ENCODE results near the gene FZD7.

The FZD7 gene
- long read RNA-seq = 0 reads

GRCh38 chr2:202033317-202034248 lies at the start of gene FZD7:
Gene FZD7 (plus strand): TSS chr2:202033855. CDS start chr2:202034648, 793 bp downstream.
- peaks cover 8% of the 10 kb centered on the region for H3K27me3 ChIP-seq (ENCODE audit: insufficient read depth, poor library complexity, severe bottlenecking)
- TF ChIP-seq POLR2AphosphoS5 (IDR thresholded peaks at IDR 0.05; ENCODE audit: low read depth) (no peak; the same call in 1 of the 2 replicates), SPI1 (IDR thresholded peaks at IDR 0.05; ENCODE audit: borderline replicate concordance, low read depth) (0 out of 2 replicates have a peak, but pooled peaks have one; percentile 22)
- DNase-seq (ENCODE audit: low read depth in 1 of 2, low spot score in 1 of 2) = peak; percentile 55 to 86
- peak within 1 kb of the TSS; percentile 64 for H3K27ac ChIP-seq (replicated peaks)
- H3K4me3 ChIP-seq (replicated peaks; ENCODE audit: insufficient read depth, low read length) = peak within 1 kb of the TSS; percentile 80

DNA sequence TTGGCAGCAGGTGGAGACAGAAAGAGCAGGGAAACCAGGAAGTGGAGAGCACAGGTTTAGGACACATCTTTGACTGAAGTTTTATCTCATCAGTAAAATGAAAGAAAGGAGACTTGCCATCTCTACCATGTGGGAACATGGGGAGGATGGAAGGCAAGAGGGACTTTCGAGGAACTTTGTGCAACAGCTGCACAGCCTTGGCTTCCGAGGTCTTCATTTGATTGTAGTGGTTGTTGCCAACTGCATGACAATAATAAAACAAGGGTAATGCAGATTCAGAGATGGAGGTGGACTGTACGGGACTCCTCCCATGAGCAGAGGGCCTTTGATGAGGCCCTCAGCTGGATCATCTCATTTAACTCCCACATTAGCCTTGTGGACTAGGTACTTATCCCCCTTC lies 49.3 kb upstream of the FZD7 start:
- Histone ChIP-seq H3K27ac (replicated peaks) (no peak overlapping the region), H3K4me3 (replicated peaks; ENCODE audit: insufficient read depth, low read length) (no peak overlapping the region), H3K27me3 (ENCODE audit: insufficient read depth, poor library complexity, severe bottlenecking) (no peaks in the 10 kb centered on the region)
- DNase-seq (ENCODE audit: low read depth in 1 of 2, low spot score in 1 of 2) = no peak
- TF ChIP-seq REST (IDR thresholded peaks at IDR 0.05; ENCODE audit: insufficient replicate concordance, low read depth) (no peak), POLR2AphosphoS5 (IDR thresholded peaks at IDR 0.05; ENCODE audit: low read depth) (no peak), SPI1 (IDR thresholded peaks at IDR 0.05; ENCODE audit: borderline replicate concordance, low read depth) (no peak), CTCF (IDR thresholded peaks at IDR 0.05; ENCODE audit: insufficient read depth, low read length) (no peak), GABPA (IDR thresholded peaks at IDR 0.05; ENCODE audit: low read depth) (no peak)

DNA sequence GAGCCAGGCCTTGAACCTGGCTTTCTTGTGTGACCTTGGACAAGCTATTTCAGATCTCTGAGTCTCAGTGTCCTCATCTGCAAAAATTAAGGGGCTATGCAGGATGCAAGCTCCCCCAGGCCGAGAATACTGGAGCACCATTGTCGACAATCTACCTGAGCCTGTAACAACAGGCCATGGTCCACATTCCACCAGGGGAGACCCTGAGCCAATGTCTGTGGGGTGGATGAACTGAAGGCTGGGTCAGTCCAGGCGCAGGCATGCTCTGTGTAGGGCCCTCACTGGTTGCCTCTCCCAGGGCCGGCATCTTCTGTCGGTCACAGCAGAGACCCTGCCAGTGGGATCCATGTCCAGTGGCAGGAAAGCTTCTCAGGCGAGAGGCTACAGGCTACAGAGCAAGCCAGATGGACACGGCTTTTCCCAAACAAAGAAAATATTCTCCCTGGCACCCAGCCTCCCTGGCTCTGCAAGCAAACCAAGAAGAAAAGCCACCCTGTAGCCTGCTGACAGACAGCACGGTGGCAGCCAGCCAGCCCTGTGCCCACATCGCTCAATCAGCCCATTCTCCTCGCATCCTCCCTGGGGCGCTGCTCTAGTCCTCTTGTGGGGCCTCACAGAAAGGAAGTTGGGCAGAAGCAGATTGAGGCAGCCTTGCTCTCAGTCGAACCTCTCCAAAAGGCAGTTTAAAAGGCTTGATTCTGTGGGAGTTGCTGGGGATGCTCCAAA lies 48.7 kb upstream of the FZD7 start:
- no peaks in the 10 kb centered on the region for H3K27me3 ChIP-seq (ENCODE audit: insufficient read depth, poor library complexity, severe bottlenecking)
- H3K4me3 ChIP-seq (replicated peaks; ENCODE audit: insufficient read depth, low read length) = no peak overlapping the region
- peak in 1 of 2 experiments; percentile 51 for DNase-seq (ENCODE audit: low read depth in 1 of 2, low spot score in 1 of 2)
- H3K27ac ChIP-seq (replicated peaks) = no peak overlapping the region
- TF ChIP-seq SPI1 (IDR thresholded peaks at IDR 0.05; ENCODE audit: borderline replicate concordance, low read depth) (peak; percentile 38; the same call in 1 of the 2 replicates), CTCF (IDR thresholded peaks at IDR 0.05; ENCODE audit: insufficient read depth, low read length) (no peak)

DNA sequence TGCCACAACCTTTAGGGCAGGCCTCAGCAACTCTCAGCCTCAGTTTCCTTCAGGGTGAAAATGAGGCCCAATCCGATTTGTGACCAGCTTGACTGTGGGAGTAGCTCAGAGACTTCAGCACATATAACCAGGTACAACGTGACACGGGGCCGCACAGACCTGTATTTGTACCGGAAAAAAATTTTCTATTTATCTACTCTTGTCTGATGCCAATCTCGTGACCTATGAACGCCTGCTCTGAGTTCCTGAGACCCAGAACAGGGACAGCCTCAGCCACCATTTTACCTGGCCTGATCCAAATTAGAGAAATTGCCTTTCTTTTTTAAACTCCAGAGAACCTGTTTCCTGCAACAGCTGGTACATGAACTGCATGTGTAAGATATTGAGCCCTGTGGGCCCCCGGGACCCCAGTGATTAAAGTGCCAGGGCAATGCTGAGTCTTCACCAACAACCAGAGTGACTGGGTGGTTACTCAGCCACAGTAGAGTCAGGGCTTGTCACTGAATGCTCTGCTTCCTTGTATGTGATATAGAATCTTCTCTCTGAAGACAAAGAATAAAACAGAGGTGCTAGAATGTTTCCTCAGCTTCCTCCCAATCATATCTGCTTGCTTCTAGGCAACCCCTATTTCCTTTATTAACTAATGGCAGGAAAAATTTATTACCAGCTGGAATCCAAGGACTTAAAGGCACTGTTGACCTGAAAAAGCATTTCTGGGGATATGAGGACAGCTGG lies 47.8 kb upstream of the FZD7 start:
- no peak overlapping the region for H3K4me3 ChIP-seq (replicated peaks; ENCODE audit: insufficient read depth, low read length)
- no peaks in the 10 kb centered on the region for H3K27me3 ChIP-seq (ENCODE audit: insufficient read depth, poor library complexity, severe bottlenecking)
- TF ChIP-seq REST (IDR thresholded peaks at IDR 0.05; ENCODE audit: insufficient replicate concordance, low read depth) (no peak), GABPA (IDR thresholded peaks at IDR 0.05; ENCODE audit: low read depth) (no peak)
- DNase-seq (ENCODE audit: low read depth in 1 of 2, low spot score in 1 of 2) = no peak
- H3K27ac ChIP-seq (replicated peaks) = no peak overlapping the region

Measured in HL-60 (cell line).